Fibroblast of skin of left quadriceps (primary cell): ENCODE data around the gene SEC16A.

ENCODE experiments used
- DNase-seq, 2 experiments: peaks; one replicate each; pipeline ENCODE4 v3.0.0-alpha.2; 2013; ENCODE audit warnings: low read depth in 2 of 2

The SEC16A gene

GRCh38 chr9:136502196-136502595, 19.4 kb upstream of the SEC16A start:
- no peak for DNase-seq

- no peak for DNase-seq
These were observed 18.8 kb upstream of the SEC16A start for GRCh38 chr9:136501686-136502085.

- no peak for DNase-seq
These were observed 17.4 kb upstream of the SEC16A start for GRCh38 chr9:136499935-136500910.

GRCh38 chr9:136499071-136499934, 16.5 kb upstream of the SEC16A start:
- DNase-seq = no peak

- no peak for DNase-seq
These were observed 15.3 kb upstream of the SEC16A start for GRCh38 chr9:136497916-136498695.

GRCh38 chr9:136496801-136497620, 14.2 kb upstream of the SEC16A start:
- no peak for DNase-seq

- DNase-seq = no peak
These were observed 13.3 kb upstream of the SEC16A start for GRCh38 chr9:136496181-136496580.

- DNase-seq = no peak
These were observed 12.5 kb upstream of the SEC16A start for GRCh38 chr9:136495238-136495800.

GRCh38 chr9:136494531-136495215, 11.8 kb upstream of the SEC16A start:
- no peak for DNase-seq

- DNase-seq = no peak
These were observed 11.2 kb upstream of the SEC16A start for GRCh38 chr9:136494012-136494411.

- DNase-seq = no peak
These were observed 10.7 kb upstream of the SEC16A start for GRCh38 chr9:136493567-136493971.

- no peak for DNase-seq
These were observed 10.2 kb upstream of the SEC16A start for GRCh38 chr9:136492978-136493522.

GRCh38 chr9:136489731-136490130, 6.9 kb upstream of the SEC16A start:
- DNase-seq = no peak

- no peak for DNase-seq
These were observed 5.7 kb upstream of the SEC16A start for GRCh38 chr9:136488247-136489214.

GRCh38 chr9:136487672-136488071, 4.8 kb upstream of the SEC16A start:
- DNase-seq = no peak

GRCh38 chr9:136486823-136487620, 4.2 kb upstream of the SEC16A start:
- DNase-seq = no peak

- DNase-seq = no peak
These were observed 3.3 kb upstream of the SEC16A start for GRCh38 chr9:136486131-136486530.
